Body of pancreas (tissue), 4 donors: ENCODE data around the gene CHAC1.

ENCODE experiments used
- CTCF ChIP-seq, 7 experiments: fragments of 450-650 bp in 4 of 7; fragments of 200-600 bp in 3 of 7; sonication (generic) in 3 of 7; IDR thresholded peaks; one replicate each; pipeline ENCODE4 v1.5.1; 2016 to 2019; ENCODE audit warnings: antibody characterized with exemption in 7 of 7
- POLR2A ChIP-seq, 3 donors: fragments of 450-650 bp; IDR thresholded peaks; one replicate each; pipeline ENCODE4 v1.6.1; 2016; ENCODE audit warnings: antibody characterized with exemption in 3 of 3, mild to moderate bottlenecking in 2 of 3

GRCh38 chr15:40926659-40927494 is 26.4 kb upstream of the CHAC1 start:
- no peak for TF ChIP-seq CTCF (IDR thresholded peaks at IDR 0.05)
- TF ChIP-seq POLR2A (IDR thresholded peaks at IDR 0.05): no peak
